BE2C (cell line): ENCODE results near the gene LAMTOR2.

Experiments
- DNase-seq: peaks from one replicate; pipeline ENCODE4 v3.0.0-alpha.2; 2020
- H3K27me3 ChIP-seq: fragments of 250-450 bp; sonication (Bioruptor Pico); 2 replicates; pipeline ENCODE4 v1.5.1; 2020; ENCODE audit warnings: mild to moderate bottlenecking
- H3K36me3 ChIP-seq: fragments of 250-450 bp; sonication (Bioruptor Pico); 2 replicates; pipeline ENCODE4 v1.5.1; 2020; ENCODE audit warnings: mild to moderate bottlenecking
- H3K4me1 ChIP-seq: fragments of 250-450 bp; sonication (Bioruptor Pico); 2 replicates; pipeline ENCODE4 v1.5.1; 2020
- H3K4me3 ChIP-seq: 2 replicates; pipeline ENCODE4 v1.5.1; 2011; ENCODE audit warnings: low read depth, low read length
- H3K9me3 ChIP-seq: fragments of 250-450 bp; sonication (Bioruptor Pico); 2 replicates; pipeline ENCODE4 v1.5.1; 2020
- CTCF ChIP-seq: IDR thresholded peaks from 2 replicates; pipeline ENCODE4 v1.5.1; 2012; ENCODE audit warnings: mild to moderate bottlenecking, low read depth, low read length

LAMTOR2 gene

GRCh38 chr1:156014829-156015228 is 39.8 kb upstream of the LAMTOR2 start:
- H3K4me1 ChIP-seq, result no peaks in the 10 kb centered on the region
- H3K4me3 ChIP-seq, result no peak overlapping the region
- H3K36me3 ChIP-seq, result peaks cover 85% of the 10 kb centered on the region
- DNase-seq, result no peak
- H3K27me3 ChIP-seq, result no peaks in the 10 kb centered on the region
- no peaks in the 10 kb centered on the region for H3K9me3 ChIP-seq
- no peak for TF ChIP-seq CTCF

GRCh38 chr1:156019946-156020292 is 34.7 kb upstream of the LAMTOR2 start:
- no peaks in the 10 kb centered on the region for H3K4me1 ChIP-seq

GRCh38 chr1:156020293-156021092 is 34.1 kb upstream of the LAMTOR2 start, which contains the start of gene SSR2:
SSR2 (minus strand) TSS chr1:156020951; CDS start chr1:156020167, 784 bp downstream.
- DNase-seq, result peak; percentile 91
- Histone ChIP-seq H3K4me1 (no peaks in the 10 kb centered on the region), H3K9me3 (no peaks in the 10 kb centered on the region), H3K4me3 (peak within 1 kb of the TSS; percentile 92), H3K27me3 (no peaks in the 10 kb centered on the region), H3K36me3 (peaks cover 40% of the 10 kb centered on the region)
- no peak for TF ChIP-seq CTCF

More at GRCh38 chr1:156019946-156020292, 34.7 kb upstream of the LAMTOR2 start:
- peak overlapping the region; percentile 92 for H3K4me3 ChIP-seq
- no peak for TF ChIP-seq CTCF
- H3K36me3 ChIP-seq, result peaks cover 43% of the 10 kb centered on the region
- DNase-seq, result no peak
- H3K27me3 ChIP-seq, result no peaks in the 10 kb centered on the region
- H3K9me3 ChIP-seq, result no peaks in the 10 kb centered on the region

GRCh38 chr1:156021093-156021428 is 33.5 kb upstream of the LAMTOR2 start:
- no peak for TF ChIP-seq CTCF

GRCh38 chr1:156021954-156022353 is 32.6 kb upstream of the LAMTOR2 start:
- no peaks in the 10 kb centered on the region for H3K4me1 ChIP-seq
- peaks cover 26% of the 10 kb centered on the region for H3K36me3 ChIP-seq
- H3K9me3 ChIP-seq, result no peaks in the 10 kb centered on the region
- no peak for DNase-seq
- no peaks in the 10 kb centered on the region for H3K27me3 ChIP-seq
- H3K4me3 ChIP-seq, result no peak overlapping the region
- TF ChIP-seq CTCF, result no peak

More at GRCh38 chr1:156021093-156021428, 33.5 kb upstream of the LAMTOR2 start:
- Histone ChIP-seq H3K36me3 (peaks cover 35% of the 10 kb centered on the region), H3K4me3 (peak overlapping the region; percentile 92), H3K9me3 (no peaks in the 10 kb centered on the region), H3K27me3 (no peaks in the 10 kb centered on the region), H3K4me1 (no peaks in the 10 kb centered on the region)
- DNase-seq, result no peak

GRCh38 chr1:156024801-156025200 is 29.8 kb upstream of the LAMTOR2 start:
- no peaks in the 10 kb centered on the region for H3K4me1 ChIP-seq
- no peak overlapping the region for H3K4me3 ChIP-seq
- TF ChIP-seq CTCF, result no peak
- no peak for DNase-seq
- no peaks in the 10 kb centered on the region; the same call in 1 of the 2 replicates for H3K36me3 ChIP-seq
- no peaks in the 10 kb centered on the region for H3K27me3 ChIP-seq
- H3K9me3 ChIP-seq, result no peaks in the 10 kb centered on the region
